ENCODE measurements around the gene MOB3B.

Gene MOB3B

DNA sequence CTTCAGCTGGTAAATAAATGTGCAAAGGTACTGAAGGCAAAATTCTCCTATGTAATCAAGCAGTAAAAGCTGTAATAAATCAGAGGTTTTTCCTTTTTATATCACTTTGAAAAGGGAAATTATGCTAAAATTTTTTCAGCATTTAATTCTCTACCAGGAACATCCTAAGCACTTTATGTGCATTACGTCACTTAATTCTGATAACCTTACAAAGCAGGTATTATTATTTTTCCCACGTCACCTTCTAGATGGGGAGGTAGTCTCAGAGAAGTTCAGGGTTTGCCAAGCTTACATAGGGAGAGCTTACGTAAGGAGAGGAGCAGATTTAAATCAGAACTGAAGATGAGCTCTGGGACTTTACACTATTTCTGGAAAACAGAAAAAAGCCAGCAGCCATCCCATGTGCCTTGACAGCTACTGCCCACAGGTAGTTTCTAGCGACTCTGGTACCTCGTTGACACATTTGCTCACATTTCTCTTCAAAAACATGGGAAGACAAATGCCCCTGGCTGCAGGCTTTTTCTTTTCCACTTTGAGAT lies 84.5 kb downstream of the MOB3B start:
- DNase-seq (ENCODE audit: low spot score): no peak

DNA sequence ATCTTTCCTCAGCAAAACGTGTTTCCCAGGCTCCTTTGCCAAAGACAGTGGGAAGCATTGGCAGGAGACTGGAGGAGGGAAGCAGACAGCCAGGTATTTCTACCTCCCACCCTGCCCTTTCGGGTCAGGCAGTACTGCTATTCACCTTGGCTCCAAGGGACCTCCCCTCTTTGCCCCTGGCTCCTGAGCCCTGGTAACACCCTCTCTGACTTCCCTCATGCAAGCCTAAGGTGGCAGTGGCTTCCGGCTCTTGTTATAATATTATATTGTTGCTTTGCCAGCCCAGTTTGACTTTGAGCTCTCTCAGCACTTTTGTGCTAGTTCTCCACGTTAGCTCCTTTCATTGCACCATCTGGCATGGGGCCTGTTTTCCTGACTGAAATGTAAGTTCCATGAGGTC lies 87.2 kb downstream of the MOB3B start:
- no peak for DNase-seq (ENCODE audit: low spot score)

DNA sequence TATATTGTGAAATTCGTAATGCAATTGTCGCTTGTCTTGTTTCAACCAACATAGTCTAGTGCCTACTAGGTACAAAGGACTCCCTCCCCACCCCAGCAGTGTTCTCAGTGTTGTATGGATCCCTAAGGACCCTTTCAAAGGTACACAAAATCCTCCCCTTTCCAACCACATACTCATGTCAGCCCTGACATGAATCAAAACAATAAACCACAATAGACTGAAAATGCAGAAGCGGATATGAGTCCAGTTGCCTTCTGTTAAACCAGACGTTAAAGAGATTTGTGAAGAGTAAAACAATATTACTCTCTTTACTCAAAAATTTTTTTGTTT lies 87.9 kb downstream of the MOB3B start:
- no peak for DNase-seq (ENCODE audit: low spot score)

DNA sequence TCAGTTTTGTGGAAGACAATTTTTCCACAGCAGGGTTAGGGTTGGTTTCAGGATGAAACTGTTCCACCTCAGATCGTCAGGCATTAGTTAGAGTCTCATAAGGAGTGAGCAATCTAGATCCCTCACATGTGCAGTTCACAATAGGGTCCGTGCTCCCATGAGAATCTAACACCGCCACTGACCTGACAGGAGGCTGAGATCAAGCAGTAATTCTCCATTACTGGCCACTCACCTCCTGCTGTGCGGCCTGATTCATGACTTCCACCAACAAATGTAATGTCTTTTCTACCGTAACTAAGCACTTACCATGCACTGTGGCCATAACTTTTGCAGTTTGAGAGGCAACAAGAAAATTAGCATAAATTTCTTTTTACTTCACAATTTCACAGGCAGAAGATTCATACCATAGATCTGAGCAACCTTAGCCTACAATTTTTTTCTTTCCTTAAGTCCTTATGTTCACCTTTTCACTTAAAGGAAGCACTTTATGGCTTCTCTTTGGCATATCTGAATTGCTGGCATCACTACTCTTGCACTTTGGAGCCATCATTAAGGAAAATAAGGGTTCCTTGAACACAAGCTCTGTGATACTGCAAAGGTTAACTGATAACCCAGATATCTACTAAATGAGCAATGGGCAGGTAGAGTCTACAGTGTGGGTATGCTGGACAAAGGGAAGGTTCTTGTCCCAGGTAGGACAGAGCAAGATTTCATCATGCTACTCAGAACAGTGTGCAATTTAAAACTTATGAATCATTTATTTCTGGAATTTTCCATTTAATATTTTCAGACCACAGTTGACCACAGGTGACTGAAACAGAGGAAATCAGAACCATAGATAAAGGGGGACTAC lies 88.5 kb downstream of the MOB3B start:
- DNase-seq (ENCODE audit: low spot score): no peak

DNA sequence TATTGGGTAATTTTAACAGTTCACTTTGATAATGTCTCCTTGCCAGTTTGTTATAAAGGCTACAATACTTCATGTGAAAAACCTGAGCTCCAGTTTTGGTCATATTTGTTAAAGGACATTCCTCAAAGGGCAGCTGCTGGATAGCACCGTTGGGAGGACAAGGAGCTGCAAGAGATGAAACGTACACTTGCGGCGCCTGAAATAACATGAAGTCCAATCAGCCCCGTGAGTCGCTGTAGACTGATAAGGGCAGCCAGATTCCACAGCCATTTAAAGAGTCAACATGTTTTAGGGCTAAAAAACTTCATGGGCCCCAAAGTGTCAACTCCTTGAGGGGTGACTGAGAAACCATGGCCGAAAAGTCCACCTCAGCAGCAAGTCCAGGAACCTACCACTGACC lies 91.1 kb downstream of the MOB3B start:
- no peak for DNase-seq (ENCODE audit: low spot score)

GRCh38 chr9:27437652-27438373 lies 91.8 kb downstream of the MOB3B start:
- DNase-seq (ENCODE audit: low spot score): peak; percentile 20

GRCh38 chr9:27436234-27436633 lies 93.4 kb downstream of the MOB3B start:
- DNase-seq (ENCODE audit: low spot score): no peak

DNA sequence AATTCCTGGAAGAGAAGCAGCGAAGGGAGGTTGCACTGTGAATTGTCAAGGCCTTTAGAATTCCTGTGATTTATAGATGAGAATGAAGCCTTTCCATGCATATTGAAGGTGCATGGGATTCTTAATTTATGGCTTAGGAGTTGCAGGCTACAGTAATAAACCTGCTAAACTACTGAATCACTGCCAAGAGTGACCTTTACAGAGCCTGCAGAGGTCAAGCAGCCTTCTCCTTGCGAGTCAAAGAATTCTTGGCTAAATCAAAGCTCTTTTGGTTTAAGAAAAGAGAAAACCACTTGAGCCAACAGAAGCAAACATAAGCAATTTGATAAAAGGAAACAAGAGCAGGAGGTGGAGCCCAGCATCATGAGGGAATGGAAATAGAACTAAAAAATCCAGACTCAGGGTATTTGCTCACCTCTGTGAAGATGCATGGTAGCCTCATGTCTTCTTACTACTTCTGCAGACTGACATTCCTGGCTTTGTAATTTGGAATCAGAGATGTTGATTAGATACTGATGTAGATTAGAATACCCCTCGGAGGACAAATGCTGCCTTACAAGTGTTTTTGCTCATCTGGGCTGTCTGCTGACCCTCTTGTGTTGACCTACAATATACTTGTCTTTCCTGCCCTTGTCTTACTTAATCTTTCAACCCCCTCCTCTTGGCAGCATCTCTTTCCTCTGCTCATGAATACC lies 95.8 kb downstream of the MOB3B start:
- no peak for DNase-seq (ENCODE audit: low spot score)

DNA sequence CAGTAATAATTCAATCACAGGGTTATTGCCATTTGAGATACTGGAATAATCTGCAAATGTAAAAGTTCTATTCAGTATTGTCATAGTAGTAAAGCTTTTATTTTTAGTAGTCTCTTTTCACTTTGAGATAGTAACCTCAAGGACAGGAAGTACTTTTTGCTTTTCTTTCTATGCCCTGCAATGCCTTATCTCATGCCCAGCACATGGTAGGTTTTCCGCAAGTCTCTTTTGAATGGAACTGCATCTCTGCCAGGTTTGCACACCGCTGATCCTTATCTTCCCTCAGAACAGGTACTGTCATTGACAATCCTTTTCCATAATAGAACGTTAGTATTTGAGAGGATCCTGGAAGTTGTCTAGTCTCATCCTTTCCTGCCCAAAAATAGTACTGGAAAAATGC lies 97.3 kb downstream of the MOB3B start:
- no peak for DNase-seq (ENCODE audit: low spot score)

DNA sequence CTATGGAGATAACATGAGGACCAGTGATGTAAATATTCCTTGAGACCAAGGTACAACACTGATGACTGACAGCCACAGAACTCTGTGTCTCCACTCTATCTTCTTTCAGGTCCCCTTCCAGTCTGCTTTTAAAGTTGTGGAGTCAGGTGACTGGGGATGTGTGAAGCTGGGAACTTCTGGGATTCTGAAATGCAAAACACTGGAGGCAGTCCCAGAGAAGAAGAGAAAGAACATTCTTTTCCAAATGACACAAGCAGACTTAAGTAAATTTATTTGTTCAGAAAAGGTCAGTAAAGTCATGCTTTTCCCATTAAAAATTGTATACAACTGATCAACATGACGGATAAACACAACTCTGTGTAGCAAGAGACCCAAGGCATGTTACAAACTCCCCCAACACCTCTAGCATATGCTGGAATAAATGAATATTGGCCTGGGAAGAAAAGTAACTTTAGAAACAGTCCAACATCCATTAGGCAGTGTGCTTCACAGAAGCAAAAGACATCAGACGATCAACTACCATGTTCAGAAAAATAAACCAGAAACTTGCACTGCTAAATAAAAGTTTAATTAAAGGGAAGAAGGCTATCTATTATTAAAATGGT lies 98.0 kb downstream of the MOB3B start:
- no peak for DNase-seq (ENCODE audit: low spot score)

DNA sequence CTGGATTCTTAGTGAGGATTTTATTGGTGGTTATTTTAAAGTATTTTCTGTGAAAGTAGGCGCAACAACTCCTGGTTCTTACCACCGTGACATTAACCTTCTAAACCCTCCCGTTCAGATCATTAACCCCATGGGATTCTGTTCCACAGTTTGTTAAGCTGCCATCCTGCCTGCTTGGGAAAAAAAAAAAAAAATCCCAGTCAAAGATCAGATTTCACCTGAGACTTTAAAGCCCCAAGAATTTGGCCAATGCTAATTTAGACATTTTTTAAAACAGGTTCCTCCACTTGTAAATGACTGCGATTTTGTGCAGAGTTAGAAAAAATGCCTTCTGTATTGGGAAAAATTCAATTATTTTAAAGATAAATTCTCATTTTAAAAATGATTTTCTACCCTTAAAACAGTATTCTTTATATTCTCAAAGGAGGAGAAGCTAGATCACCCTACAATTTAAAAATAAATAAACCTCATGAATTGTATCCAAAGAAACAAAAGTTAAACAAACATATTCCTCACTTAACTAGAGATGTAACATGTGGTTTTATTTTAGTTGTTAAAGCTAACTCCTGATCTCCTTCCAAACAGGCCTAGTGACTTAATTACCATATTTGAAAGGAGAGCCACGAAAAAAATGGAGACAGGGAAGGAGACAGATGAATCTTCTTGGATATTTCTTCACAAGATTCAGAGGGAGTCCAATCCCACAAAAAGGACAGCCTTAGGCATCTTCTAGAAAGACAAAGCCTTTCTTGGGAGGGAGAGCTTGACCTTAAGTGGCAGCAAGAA lies 98.7 kb downstream of the MOB3B start:
- DNase-seq (ENCODE audit: low spot score): no peak

DNA sequence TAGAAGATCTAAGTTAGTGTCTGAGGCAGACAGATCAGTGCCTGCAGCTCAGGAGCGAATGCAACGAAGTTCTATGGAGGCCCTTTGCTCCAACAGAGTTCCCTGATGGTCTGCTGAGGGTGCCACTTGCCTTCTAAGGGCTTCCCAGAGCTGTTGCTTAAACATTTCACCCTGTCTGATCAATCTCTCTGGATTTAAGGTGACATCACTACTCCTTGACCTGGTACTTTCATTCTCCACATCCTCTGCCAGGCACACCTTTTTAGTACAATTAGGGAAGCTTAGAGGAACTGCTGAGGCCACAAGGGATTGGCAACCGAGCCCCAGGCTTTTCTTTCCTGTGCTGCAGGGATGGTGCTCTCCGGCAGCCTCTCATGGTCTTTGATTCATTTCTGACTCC lies 99.7 kb downstream of the MOB3B start:
- DNase-seq (ENCODE audit: low spot score): no peak

DNA sequence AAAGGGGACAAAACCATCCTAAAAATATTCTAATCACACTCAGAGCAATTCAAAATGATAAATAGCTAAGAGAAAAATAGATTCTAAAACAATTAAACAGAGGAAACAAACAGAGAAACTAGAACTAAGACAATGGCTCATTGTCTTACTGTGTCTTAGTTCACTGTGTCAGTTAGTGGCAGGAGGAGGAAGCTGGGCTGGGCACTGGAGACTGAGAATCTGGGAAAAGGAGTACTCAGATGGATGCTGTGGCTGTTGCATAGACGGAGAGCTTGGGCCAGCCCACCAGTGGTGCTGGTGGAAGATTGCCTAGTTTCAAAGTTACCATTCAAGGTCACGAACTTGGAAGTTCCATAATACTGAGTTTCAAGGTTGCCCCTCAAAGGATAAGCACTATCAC lies 100.2 kb downstream of the MOB3B start:
- no peak for DNase-seq (ENCODE audit: low spot score)

GRCh38 chr9:27428551-27428950 lies 101.1 kb downstream of the MOB3B start:
- no peak for DNase-seq (ENCODE audit: low spot score)

GRCh38 chr9:27427272-27427643 lies 102.4 kb downstream of the MOB3B start:
- DNase-seq (ENCODE audit: low spot score): peak; percentile 33

DNA sequence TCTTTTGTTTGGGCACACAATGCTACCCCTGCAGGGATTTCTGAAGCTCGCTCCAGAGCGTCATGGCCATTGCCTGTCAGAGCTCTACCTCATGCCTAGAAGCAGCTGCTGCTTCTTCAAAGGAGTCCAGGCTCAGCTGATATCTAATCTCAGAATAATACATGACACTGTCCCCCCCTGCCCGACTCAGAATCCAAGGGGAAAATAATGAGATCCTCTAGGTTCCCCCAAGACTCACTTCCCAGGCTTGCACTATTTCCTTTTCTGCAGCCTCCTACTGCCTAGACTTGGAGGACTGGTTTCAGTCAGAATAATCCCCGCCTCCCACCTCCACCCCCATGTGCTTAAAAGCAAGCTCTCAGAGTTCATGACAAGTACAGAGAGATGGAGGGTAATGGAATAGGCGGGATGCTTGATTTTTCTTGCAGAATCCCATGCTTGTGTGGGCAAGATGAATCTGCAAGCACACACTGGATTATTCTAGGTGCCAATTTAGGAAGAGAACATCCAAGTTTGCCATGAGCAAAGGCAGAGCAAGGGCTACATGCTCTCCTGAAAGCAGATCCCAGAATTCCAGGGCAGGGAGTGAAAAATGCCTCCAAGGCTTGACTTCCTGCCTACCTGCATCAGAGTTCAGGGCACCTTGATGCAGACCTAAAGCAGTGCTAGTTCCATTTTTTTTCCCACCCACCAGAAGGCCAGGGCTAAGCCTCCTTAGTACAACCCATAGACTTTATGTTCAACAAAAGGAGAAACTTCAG lies 102.9 kb downstream of the MOB3B start:
- no peak for DNase-seq (ENCODE audit: low spot score)

DNA sequence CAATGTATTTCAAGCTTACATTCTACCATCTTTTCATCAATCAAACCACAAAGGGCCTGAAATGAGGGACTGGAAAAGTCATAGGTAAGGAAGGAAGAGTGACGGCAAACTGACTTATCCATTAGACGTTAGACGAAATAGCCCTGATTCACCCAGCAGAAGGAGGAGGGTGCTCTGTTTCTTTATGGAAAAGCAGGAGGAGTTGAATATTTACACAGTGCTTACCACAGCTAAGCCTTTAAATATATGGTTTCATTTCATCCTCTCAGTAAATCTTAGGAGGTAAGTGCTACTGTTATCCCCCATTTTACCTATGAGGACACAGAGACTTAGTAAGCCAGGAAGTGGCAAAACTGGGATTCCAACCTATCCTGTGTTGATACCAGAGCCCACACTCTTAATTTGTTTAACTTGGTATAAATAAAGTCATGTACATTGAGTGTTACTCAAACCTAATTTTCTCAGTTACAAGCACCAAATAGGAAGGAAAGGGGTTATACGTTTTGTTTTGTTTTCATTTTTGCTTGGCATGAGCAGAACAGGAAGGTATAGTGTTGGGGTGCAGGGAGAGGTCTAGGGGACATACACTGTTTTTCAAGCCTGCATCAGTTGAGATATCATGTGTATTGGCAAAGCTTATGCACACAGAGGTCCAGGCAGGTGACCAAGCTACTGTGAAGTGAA lies 103.6 kb downstream of the MOB3B start:
- no peak for DNase-seq (ENCODE audit: low spot score)

DNA sequence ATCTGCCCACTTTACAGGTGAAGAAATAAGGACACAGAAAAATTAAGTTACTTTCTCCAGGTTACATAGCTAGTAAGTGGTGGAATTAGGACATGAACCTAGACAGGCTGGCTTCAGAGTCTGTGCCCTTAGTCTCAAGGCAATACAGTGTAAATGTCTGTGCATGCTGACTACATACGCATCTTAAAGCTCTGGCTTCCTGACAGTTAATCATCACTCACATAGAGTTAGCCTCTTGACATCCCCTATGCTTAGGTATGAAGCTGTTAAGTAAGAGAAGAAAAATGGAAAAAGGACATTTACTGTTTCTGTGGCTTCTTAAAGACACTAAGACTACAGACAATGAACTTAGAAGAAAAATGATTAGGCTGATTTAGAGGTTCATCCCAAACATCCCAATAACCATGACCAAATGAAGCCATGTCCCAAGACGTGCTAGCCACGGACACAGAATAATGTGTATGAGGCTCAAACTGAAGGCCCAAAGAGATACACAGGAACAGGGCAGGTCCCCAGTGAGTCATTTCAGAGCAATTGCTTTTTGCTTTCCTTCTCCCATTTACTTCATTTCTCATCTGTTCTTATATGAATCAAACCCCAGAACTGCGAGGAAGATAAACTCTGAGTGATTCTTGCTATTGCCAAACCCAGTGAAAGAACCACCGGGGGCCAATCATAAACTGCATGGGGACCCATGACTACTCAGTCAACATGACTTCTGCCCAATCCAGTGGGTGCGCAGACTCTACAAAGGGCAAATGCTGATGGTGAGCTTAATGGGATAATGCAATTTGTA lies 105.5 kb downstream of the MOB3B start:
- no peak for DNase-seq (ENCODE audit: low spot score)

DNA sequence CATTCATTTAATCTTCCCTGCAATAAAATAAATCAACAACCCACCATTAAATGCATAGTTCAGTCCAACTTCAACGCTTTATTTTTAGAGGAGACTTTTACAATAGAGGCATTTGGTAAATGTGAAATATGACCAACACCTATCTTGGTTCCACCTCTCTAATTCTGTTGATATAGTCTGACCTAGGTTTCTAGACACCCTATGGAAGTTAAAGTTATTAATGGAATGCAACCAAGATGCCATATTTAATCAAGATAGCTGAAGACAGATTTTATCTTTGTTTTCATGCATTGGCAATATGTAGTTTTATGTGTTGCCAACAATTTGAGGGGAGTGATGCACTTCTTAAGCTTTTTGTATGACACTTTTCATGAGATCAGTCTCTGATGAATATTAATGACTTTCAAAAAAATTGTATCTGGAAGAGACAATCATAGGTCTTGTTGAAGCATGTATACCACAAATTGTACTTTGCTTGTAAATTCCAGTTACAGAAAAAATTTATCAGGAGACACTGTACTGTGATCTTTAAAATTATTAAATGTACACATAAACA lies 107.3 kb downstream of the MOB3B start:
- DNase-seq (ENCODE audit: low spot score): no peak
